ENCODE data around the gene GRB10.

GRB10 gene

GRCh38 chr7:50564171-50564570 is 218.5 kb downstream of the GRB10 start:
- TF ChIP-seq CTCF (IDR thresholded peaks at IDR 0.05; ENCODE audit: low read depth, low read length, missing control alignments), result no peak
- no peak overlapping the region for H3K4me3 ChIP-seq (ENCODE audit: low read depth, low read length)

GRCh38 chr7:50562136-50562535 is 220.6 kb downstream of the GRB10 start:
- TF ChIP-seq CTCF (IDR thresholded peaks at IDR 0.05; ENCODE audit: low read depth, low read length, missing control alignments), result no peak
- no peak for DNase-seq (ENCODE audit: low read depth)
- no peak overlapping the region for H3K4me3 ChIP-seq (ENCODE audit: low read depth, low read length)

More at GRCh38 chr7:50564171-50564570, 218.5 kb downstream of the GRB10 start:
- no peak for DNase-seq (ENCODE audit: low read depth)

- TF ChIP-seq CTCF (IDR thresholded peaks at IDR 0.05; ENCODE audit: low read depth, low read length, missing control alignments), result no peak
- DNase-seq (ENCODE audit: low read depth), result no peak
- H3K4me3 ChIP-seq (ENCODE audit: low read depth, low read length), result no peak overlapping the region
These were observed 221.8 kb downstream of the GRB10 start for GRCh38 chr7:50560865-50561351.

GRCh38 chr7:50559881-50560280 is 222.8 kb downstream of the GRB10 start:
- TF ChIP-seq CTCF (IDR thresholded peaks at IDR 0.05; ENCODE audit: low read depth, low read length, missing control alignments), result no peak
- H3K4me3 ChIP-seq (ENCODE audit: low read depth, low read length), result no peak overlapping the region
- no peak for DNase-seq (ENCODE audit: low read depth)

- H3K4me3 ChIP-seq (ENCODE audit: low read depth, low read length), result no peak overlapping the region
- DNase-seq (ENCODE audit: low read depth), result no peak
- no peak for TF ChIP-seq CTCF (IDR thresholded peaks at IDR 0.05; ENCODE audit: low read depth, low read length, missing control alignments)
These were observed 224.2 kb downstream of the GRB10 start for GRCh38 chr7:50558294-50559053.

GRCh38 chr7:50557099-50557498 is 225.6 kb downstream of the GRB10 start:
- DNase-seq (ENCODE audit: low read depth), result no peak
- no peak for TF ChIP-seq CTCF (IDR thresholded peaks at IDR 0.05; ENCODE audit: low read depth, low read length, missing control alignments)
- no peak overlapping the region for H3K4me3 ChIP-seq (ENCODE audit: low read depth, low read length)

All from GM12864 (cell line).